Measurements from ENCODE around the gene ACIN1. TPM values are rescaled to one million over a fixed set of nuclear protein-coding genes. Genes with fewer than 3 reads are reported as not detected.
A peak's percentile ranks its signal among the peaks of the same experiment; 100 is the strongest.

ACIN1 gene
- total and polyA plus RNA-seq, 2 of the 13 experiments (the other 11 are each of a cell fraction or from before 2014, with no cell fraction given): 165 to 183 TPM

DNA sequence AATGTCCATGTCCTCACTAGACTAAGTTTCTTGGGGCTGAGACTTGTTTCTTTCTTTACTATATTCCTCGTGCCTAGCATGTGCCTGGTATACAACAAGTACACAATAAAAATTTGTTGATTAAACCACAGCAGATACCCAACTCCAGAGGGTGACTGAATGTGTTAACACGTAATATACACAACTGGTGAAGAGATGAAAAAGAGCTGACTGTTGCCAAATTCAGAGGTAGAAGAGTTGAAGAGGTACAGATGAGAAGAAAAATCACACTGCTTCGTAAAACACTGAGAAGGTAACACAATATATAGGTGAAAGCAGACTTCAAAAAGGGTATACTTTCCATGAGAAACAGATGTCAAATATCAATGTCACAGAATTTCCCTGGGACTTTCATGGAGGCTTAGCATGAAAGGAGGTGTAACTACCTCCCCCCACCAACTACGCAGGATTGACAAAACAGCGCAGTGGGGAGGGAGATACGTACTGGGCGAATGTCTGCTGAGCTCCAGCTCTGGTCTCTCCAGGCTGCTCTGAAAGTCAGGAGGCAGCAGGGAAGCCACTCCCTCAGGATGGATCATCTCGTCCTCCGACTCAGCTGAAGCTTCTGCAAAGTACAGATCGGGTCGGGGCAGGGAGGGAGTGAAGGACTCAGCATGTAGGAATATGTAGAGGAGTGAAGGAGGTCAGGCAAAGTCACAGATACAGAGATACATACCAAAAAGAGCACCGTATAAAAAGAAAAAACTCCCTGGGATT, 5.3 kb downstream of the ACIN1 start:
- H3K4me2 ChIP-seq (ENCODE audit: low read depth, low read length): no peak overlapping the region
- POLR2A ChIA-PET: interaction anchor here (3.1 kb wide), 1 partner anchor 17 kb away, joined by 11 read pairs; no protein-coding TSS in a partner anchor
- CTCF ChIA-PET (ENCODE audit: low intra/inter-chr PET ratio, low total read pairs): no interaction called here
- H4K20me1 ChIP-seq (ENCODE audit: insufficient read depth, low read length): peaks cover 31% of the 10 kb centered on the region
- no peak for DNase-seq (ENCODE audit: low spot score)
- H3K4me3 ChIP-seq (replicated peaks in 1 of 3; ENCODE audit: insufficient read depth in 1 of 3, low read depth in 2 of 3, low read length in 3 of 3): no peak overlapping the region
- peaks cover 21% of the 10 kb centered on the region for H3K4me1 ChIP-seq (ENCODE audit: insufficient read depth, low read length)
- in situ Hi-C loops (cut with HindIII; ENCODE audit: extremely low pct_ligation_motif_present, low pct_unique_long_range_greater_than_20kb) (no loop called here), intact Hi-C loops (cut with micrococcal nuclease; ENCODE audit: unreplicated experiment) (loop anchor here (10.0 kb wide), 1 partner anchor 1025 kb away; the partner anchor contains the start of genes DCAF11 and NRL)
- no peaks in the 10 kb centered on the region for H3K9me3 ChIP-seq (ENCODE audit: low read length)
- WGBS (ENCODE audit: low lambda C conversion rate): 97% methylated on average over 12 of the region's 12 CpGs
- H3K27me3 ChIP-seq (ENCODE audit: control insufficient read depth in 1 of 2, insufficient read depth in 2 of 2, low read length in 2 of 2): no peaks in the 10 kb centered on the region; a peak in 1 of 5 replicates
- no TSS peak for BruUV-seq (replicated peaks)
- no peak for ATAC-seq
- TF ChIP-seq MAFK (conservative IDR thresholded peaks at IDR 0.05 in 1 of 2, IDR thresholded peaks at IDR 0.05 in 1 of 2; ENCODE audit: low read length in 2 of 2) (peak; percentile 90 to 92), CHCHD3 (CRISPR knock-in tag; IDR thresholded peaks at IDR 0.05) (0 out of 2 replicates have a peak, but pooled peaks have one; percentile 26), ZNF510 (CRISPR knock-in tag; IDR thresholded peaks at IDR 0.05; ENCODE audit: low read depth) (0 out of 2 replicates have a peak, but pooled peaks have one; percentile 4), MIER2 (CRISPR knock-in tag; IDR thresholded peaks at IDR 0.05) (no peak), ZBTB7A (CRISPR knock-in tag; IDR thresholded peaks at IDR 0.05) (peak; percentile 36; the same call in 1 of the 2 replicates), ZNF605 (CRISPR knock-in tag; IDR thresholded peaks at IDR 0.05) (no peak), MAFF (IDR thresholded peaks at IDR 0.05; ENCODE audit: low read depth, low read length) (peak; percentile 83), IKZF4 (CRISPR knock-in tag; IDR thresholded peaks at IDR 0.05; ENCODE audit: borderline replicate concordance, low read depth, not compliant biosample characterization) (no peak)
- TF ChIP-seq, protein P1, sequence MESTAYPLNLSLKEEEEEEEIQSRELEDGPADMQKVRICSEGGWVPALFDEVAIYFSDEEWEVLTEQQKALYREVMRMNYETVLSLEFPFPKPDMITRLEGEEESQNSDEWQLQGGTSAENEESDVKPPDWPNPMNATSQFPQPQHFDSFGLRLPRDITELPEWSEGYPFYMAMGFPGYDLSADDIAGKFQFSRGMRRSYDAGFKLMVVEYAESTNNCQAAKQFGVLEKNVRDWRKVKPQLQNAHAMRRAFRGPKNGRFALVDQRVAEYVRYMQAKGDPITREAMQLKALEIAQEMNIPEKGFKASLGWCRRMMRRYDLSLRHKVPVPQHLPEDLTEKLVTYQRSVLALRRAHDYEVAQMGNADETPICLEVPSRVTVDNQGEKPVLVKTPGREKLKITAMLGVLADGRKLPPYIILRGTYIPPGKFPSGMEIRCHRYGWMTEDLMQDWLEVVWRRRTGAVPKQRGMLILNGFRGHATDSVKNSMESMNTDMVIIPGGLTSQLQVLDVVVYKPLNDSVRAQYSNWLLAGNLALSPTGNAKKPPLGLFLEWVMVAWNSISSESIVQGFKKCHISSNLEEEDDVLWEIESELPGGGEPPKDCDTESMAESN (CRISPR knock-in tag; conservative IDR thresholded peaks at IDR 0.05): 0 out of 2 replicates have a peak, but pooled peaks have one; percentile 51
- no peak overlapping the region for H2AFZ ChIP-seq (ENCODE audit: low read length)
- H3K27ac ChIP-seq (ENCODE audit: extremely low read length, insufficient read depth, low read length): no peak overlapping the region
- peaks cover 49% of the 10 kb centered on the region for H3K79me2 ChIP-seq (ENCODE audit: insufficient read depth, low read length)
- H3K9ac ChIP-seq (ENCODE audit: insufficient read depth, low read depth, low read length): no peak overlapping the region
- peaks cover 46 to 87% of the 10 kb centered on the region in 2 experiments for H3K36me3 ChIP-seq (replicated peaks in 1 of 2; ENCODE audit: control insufficient read depth in 1 of 2, insufficient read depth in 2 of 2, low read length in 2 of 2)
- no peak for FAIRE-seq

Data from HepG2 (cell line).